ENCODE results near the gene FNDC3B.

The FNDC3B gene

DNA sequence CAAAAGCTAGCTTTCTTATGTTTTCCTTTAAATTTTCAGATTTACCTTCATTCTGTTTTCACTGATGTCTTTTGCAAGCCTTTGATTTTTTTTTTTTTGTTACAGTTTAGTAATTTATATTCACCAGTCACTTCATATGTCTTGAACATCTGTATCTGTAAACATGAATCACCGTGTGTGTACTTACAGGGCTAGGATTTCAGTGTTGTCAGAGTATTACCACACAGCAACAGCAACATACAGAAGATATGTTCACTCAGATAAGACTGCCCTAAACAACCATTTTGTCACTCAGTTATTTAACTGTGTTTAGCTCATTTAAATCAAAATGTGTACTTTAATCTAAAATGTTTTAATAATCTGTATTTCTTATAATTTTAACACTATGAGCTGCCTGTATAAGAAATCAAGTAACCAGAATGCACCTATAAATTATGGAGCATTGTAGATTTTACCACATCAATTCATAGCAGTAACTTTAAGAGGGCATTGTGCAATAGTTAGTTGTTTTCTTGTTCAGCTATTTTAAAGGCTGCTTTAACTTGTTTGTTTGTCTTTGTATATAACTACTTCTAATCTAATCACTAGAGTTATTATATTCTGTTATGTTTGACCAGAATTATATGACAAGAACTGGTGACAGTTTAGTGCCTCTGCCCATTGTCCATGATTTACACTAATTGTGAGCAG, 358.5 kb downstream of the FNDC3B start:
- TF ChIP-seq, protein P1, sequence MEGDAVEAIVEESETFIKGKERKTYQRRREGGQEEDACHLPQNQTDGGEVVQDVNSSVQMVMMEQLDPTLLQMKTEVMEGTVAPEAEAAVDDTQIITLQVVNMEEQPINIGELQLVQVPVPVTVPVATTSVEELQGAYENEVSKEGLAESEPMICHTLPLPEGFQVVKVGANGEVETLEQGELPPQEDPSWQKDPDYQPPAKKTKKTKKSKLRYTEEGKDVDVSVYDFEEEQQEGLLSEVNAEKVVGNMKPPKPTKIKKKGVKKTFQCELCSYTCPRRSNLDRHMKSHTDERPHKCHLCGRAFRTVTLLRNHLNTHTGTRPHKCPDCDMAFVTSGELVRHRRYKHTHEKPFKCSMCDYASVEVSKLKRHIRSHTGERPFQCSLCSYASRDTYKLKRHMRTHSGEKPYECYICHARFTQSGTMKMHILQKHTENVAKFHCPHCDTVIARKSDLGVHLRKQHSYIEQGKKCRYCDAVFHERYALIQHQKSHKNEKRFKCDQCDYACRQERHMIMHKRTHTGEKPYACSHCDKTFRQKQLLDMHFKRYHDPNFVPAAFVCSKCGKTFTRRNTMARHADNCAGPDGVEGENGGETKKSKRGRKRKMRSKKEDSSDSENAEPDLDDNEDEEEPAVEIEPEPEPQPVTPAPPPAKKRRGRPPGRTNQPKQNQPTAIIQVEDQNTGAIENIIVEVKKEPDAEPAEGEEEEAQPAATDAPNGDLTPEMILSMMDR (IDR thresholded peaks at IDR 0.05; ENCODE audit: insufficient read depth, low read depth, low read length, missing control alignments): no peak
- H3K4me3 ChIP-seq (ENCODE audit: low read depth, low read length): no peak overlapping the region
- DNase-seq (ENCODE audit: low read depth): no peak

DNA sequence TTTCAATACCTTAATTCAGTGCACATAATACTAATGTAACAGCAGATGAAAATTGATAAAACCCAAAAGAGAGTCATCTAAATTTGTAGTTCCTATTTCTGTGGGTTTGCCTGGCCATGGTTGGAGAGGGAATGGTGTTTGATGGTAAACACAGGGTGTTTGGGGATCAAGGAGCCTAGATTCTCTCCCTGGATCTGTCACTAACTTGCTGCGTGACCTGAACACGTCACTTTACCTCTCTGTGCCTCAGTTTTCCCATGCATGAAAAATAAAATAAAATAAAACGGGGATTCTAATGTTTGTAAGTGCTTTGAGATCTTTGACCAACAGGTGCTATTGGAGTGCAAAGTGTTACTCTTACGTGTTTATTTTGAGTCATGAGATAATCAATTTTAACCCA, 359.1 kb downstream of the FNDC3B start:
- H3K4me3 ChIP-seq (ENCODE audit: low read depth, low read length): no peak overlapping the region
- TF ChIP-seq, protein P1 (IDR thresholded peaks at IDR 0.05; ENCODE audit: insufficient read depth, low read depth, low read length, missing control alignments): no peak
- DNase-seq (ENCODE audit: low read depth): no peak

DNA sequence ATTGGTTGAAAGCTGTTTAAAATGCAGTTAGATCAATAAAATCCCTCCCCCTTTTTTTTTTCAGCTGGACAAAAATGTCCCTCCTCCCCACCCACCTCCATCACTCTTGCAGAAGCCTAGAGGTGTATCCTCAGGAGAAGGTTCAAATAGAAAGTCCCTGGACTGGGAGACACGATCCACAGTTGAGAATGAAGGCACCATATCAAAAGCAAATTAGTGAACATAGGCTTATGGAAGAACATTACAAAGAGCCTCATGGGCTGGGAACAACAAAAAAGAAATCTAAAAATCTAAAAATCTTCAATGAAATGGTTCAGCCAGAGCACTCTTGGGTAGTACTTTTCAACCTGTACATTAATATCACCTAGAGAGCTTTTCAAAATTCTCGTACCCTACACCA, 362.7 kb downstream of the FNDC3B start:
- H3K4me3 ChIP-seq (ENCODE audit: low read depth, low read length): no peak overlapping the region
- no peak for DNase-seq (ENCODE audit: low read depth)
- TF ChIP-seq, protein P1 (IDR thresholded peaks at IDR 0.05; ENCODE audit: insufficient read depth, low read depth, low read length, missing control alignments): no peak

DNA sequence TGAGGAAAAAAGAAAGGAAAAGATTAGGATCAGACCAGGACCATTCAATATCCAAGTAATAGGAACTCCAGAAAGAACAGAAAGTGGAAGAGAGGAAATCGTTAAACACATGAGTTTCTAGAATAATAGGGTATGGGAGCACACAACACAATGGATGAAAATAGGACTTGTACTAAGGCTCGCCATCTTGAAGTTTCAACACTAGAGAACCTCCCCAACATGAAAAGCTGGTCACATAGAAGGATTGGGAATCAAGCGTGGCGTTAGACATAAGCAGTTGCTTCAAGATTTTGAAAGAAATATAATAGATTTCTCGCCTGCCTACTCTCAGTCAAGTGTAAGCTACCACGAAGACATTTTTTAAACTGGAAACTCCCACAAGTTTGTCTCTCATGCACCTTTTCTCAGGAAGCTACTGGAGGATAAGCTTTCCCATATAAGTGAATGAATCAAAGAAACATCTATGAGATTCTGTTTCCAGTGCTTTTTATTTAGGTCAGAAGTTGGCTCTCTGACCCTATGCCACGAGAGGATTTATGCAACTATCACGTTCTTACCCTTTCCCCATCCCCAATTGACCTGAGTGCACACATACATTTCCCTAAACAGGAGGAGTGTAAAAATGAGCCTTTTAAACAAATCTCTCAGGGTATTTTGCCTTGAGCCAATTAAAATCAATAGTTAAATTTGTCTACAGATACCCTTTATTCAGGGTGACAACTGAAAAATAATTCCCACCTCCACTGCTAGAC, 363.7 kb downstream of the FNDC3B start:
- H3K4me3 ChIP-seq (ENCODE audit: low read depth, low read length): no peak overlapping the region
- DNase-seq (ENCODE audit: low read depth): no peak
- TF ChIP-seq, protein P1 (IDR thresholded peaks at IDR 0.05; ENCODE audit: insufficient read depth, low read depth, low read length, missing control alignments): no peak

DNA sequence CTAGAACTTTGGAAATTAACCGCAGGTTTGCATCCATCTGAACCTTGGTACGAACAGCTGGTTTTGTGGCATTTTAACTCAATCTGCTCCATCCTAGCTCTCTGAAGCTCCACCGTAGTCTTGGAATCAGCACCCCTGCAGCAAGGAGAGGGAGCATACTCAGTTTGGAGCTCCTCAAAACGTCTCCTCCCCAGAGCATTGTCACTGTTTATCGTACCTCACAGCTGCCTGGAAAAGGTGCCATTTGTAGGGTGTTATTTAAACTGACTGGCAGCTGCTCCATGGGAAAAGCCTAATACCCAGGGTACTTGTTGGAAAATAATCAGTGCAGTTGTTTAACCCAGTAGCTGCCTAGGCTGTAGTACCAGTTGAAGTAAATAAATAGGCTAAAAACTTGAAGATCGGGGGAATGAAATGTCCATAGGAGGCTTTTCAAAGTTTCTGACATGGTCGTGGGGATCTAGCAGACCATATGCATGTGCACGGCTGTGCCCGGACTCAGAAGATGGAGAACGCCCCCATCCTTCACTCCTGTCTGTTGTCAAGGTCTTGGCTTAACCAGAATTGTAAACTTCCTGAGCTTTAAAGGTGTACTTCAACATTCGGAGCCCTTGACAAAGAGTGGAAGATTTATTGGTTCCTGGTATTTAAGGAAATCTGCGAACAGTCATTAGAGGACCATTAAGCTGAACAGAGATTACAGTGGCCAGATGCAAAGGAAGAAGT, 365.0 kb downstream of the FNDC3B start:
- TF ChIP-seq, protein P1 (IDR thresholded peaks at IDR 0.05; ENCODE audit: insufficient read depth, low read depth, low read length, missing control alignments): no peak
- DNase-seq (ENCODE audit: low read depth): no peak
- no peak overlapping the region for H3K4me3 ChIP-seq (ENCODE audit: low read depth, low read length)

DNA sequence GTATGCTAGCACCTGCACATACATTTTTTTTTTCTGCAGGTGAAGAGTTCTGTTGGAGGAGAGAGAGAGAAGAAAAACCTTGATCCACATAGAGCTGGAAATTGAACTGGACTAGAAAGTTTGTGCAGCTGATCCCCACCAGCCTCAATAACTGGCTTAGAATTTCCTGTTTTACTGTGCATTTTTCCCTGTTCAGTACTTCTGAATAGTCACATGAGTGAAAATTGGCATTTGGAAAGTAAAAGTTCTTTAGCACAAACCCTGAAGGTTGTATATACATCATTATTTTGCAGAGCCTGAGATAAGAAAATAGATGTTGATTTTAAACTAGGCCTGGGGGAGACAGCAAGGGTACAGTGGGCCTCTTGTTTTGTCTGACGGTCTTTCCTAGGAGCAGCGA, 366.5 kb downstream of the FNDC3B start:
- H3K4me3 ChIP-seq (ENCODE audit: low read depth, low read length): no peak overlapping the region
- TF ChIP-seq, protein P1 (IDR thresholded peaks at IDR 0.05; ENCODE audit: insufficient read depth, low read depth, low read length, missing control alignments): no peak
- no peak for DNase-seq (ENCODE audit: low read depth)
